ENCODE data around the gene LEAP2. TPM values are rescaled to one million over a fixed set of nuclear protein-coding genes. Genes with fewer than 3 reads are reported as not detected.

The LEAP2 gene
- total RNA-seq, 1 donor from 2014 or later: 0.74 TPM

Small RNA genes lying within 50 kb of the gene (small RNA-seq; reads per million reads assigned to genes)
- not detected for gene RNA5SP192 (ENCODE audit: low replicate concordance)

Other genes with a start within 250 kb of the LEAP2 start
- not detected for gene IL13, start 215.5 kb upstream of the LEAP2 start, total RNA-seq
- not detected for gene IL4, start 199.7 kb upstream of the LEAP2 start, total RNA-seq
- gene KIF3A, start 136.1 kb upstream of the LEAP2 start, total RNA-seq: 75.0 TPM
- gene CCNI2, start 126.2 kb upstream of the LEAP2 start, total RNA-seq: under 0.01 TPM
- 27.3 TPM for gene SEPTIN8, start 96.4 kb upstream of the LEAP2 start, total RNA-seq
- 4.7 TPM for gene SOWAHA, start 60.4 kb upstream of the LEAP2 start, total RNA-seq
- 2.2 TPM for gene SHROOM1, start 43.0 kb upstream of the LEAP2 start, total RNA-seq
- gene GDF9, start 7.2 kb upstream of the LEAP2 start, total RNA-seq: 0.98 TPM
- gene UQCRQ, start 7.0 kb upstream of the LEAP2 start, total RNA-seq: 76.2 TPM
- gene AFF4, start 90.0 kb downstream of the LEAP2 start, total RNA-seq: 87.0 TPM
- 12.0 TPM for gene ZCCHC10, start 152.9 kb downstream of the LEAP2 start, total RNA-seq
- gene HSPA4, start 178.3 kb downstream of the LEAP2 start, total RNA-seq: 105 TPM